DOHH2 (cell line): Measurements from ENCODE around the gene EBF3.

Source experiments
- H3F3A ChIP-seq: fragments of 200-600 bp; sonication (generic), shearing (Covaris generic); 2 replicates; pipeline ENCODE4 v1.6.0; 2016; ENCODE audit warnings: antibody characterized with exemption, mild to moderate bottlenecking; ENCODE audit not compliant: control insufficient read depth, insufficient read depth
- H3K27ac ChIP-seq: fragments of 200-600 bp; sonication (generic); 2 replicates; pipeline ENCODE4 v1.5.1; 2014; ENCODE audit warnings: low read depth, mild to moderate bottlenecking, low read length, moderate library complexity
- H3K27me3 ChIP-seq: fragments of 200-600 bp; sonication (generic); 2 replicates; pipeline ENCODE4 v1.6.1; 2014; ENCODE audit warnings: mild to moderate bottlenecking, low read length, mixed read lengths; ENCODE audit not compliant: control insufficient read depth
- H3K36me3 ChIP-seq: fragments of 200-600 bp; sonication (generic); 2 replicates; pipeline ENCODE4 v1.6.1; 2014; ENCODE audit warnings: mild to moderate bottlenecking, low read length, moderate library complexity, mixed read lengths; ENCODE audit not compliant: control insufficient read depth
- H3K4me1 ChIP-seq: fragments of 200-600 bp; sonication (generic); 2 replicates; pipeline ENCODE4 v1.6.1; 2014; ENCODE audit warnings: mild to moderate bottlenecking, low read length, mixed read lengths; ENCODE audit not compliant: control insufficient read depth
- H3K4me2 ChIP-seq: fragments of 200-600 bp; sonication (generic); 2 replicates; pipeline ENCODE4 v1.6.0; 2014; ENCODE audit warnings: mild to moderate bottlenecking, low read length, moderate library complexity
- H3K4me3 ChIP-seq: fragments of 200-600 bp; sonication (generic); 2 replicates; pipeline ENCODE4 v1.5.1; 2014; ENCODE audit warnings: mild to moderate bottlenecking, low read length, mixed read lengths
- H3K79me2 ChIP-seq: fragments of 200-600 bp; sonication (generic); 2 replicates; pipeline ENCODE4 v1.6.1; 2014; ENCODE audit warnings: mild to moderate bottlenecking, low read length, mixed read lengths; ENCODE audit not compliant: control insufficient read depth
- H3K9me2 ChIP-seq: fragments of 200-600 bp; sonication (generic); replicated peaks from 2 replicates; pipeline ENCODE4 v1.6.1; 2014; ENCODE audit warnings: mild to moderate bottlenecking, low read length, mixed read lengths; ENCODE audit not compliant: control insufficient read depth
- H3K9me3 ChIP-seq: fragments of 200-600 bp; sonication (generic); 2 replicates; pipeline ENCODE4 v1.6.1; 2014; ENCODE audit warnings: antibody characterized with exemption, low read length, mixed read lengths; ENCODE audit not compliant: control insufficient read depth, insufficient read depth
- H4K20me1 ChIP-seq: fragments of 200-600 bp; sonication (generic); 2 replicates; pipeline ENCODE4 v1.6.0; 2014; ENCODE audit warnings: low read depth, mild to moderate bottlenecking, antibody characterized with exemption, low read length, moderate library complexity; ENCODE audit not compliant: control insufficient read depth, insufficient read depth
- CTCF ChIP-seq: fragments of 200-600 bp; sonication (generic); IDR thresholded peaks from one replicate; pipeline ENCODE4 v1.5.1; 2014; ENCODE audit warnings: antibody characterized with exemption, mild to moderate bottlenecking, low read depth, low read length; ENCODE audit not compliant: poor library complexity, severe bottlenecking
- EZH2phosphoT487 ChIP-seq: fragments of 200-600 bp; sonication (generic); IDR thresholded peaks from 2 replicates; pipeline ENCODE4 v1.6.1; 2017; ENCODE audit warnings: borderline replicate concordance, mild to moderate bottlenecking, antibody characterized with exemption, low read length, moderate library complexity, mixed read lengths

The EBF3 gene

GRCh38 chr10:129960481-129961156 is 3.5 kb downstream of the EBF3 start:
- H3K36me3 ChIP-seq: no peaks in the 10 kb centered on the region
- H3K9me3 ChIP-seq: no peaks in the 10 kb centered on the region
- no peak overlapping the region for H3K4me3 ChIP-seq
- H4K20me1 ChIP-seq: no peaks in the 10 kb centered on the region
- peaks cover 16% of the 10 kb centered on the region; the same call in 1 of the 2 replicates for H3K27me3 ChIP-seq
- H3F3A ChIP-seq: no peaks in the 10 kb centered on the region
- no peak overlapping the region for H3K4me2 ChIP-seq
- no peak for TF ChIP-seq EZH2phosphoT487
- no peak for TF ChIP-seq CTCF
- H3K79me2 ChIP-seq: no peaks in the 10 kb centered on the region
- no peak overlapping the region for H3K27ac ChIP-seq
- H3K4me1 ChIP-seq: no peaks in the 10 kb centered on the region
- no peaks in the 10 kb centered on the region for H3K9me2 ChIP-seq

- Histone ChIP-seq H3K27me3 (peaks cover 16% of the 10 kb centered on the region; the same call in 1 of the 2 replicates), H3K4me3 (no peak overlapping the region), H4K20me1 (no peaks in the 10 kb centered on the region), H3K9me2 (no peaks in the 10 kb centered on the region), H3K9me3 (no peaks in the 10 kb centered on the region), H3K36me3 (no peaks in the 10 kb centered on the region), H3K4me1 (no peaks in the 10 kb centered on the region), H3K27ac (no peak overlapping the region), H3K79me2 (no peaks in the 10 kb centered on the region), H3K4me2 (no peak overlapping the region), H3F3A (no peaks in the 10 kb centered on the region)
- no peak for TF ChIP-seq CTCF
- TF ChIP-seq EZH2phosphoT487: no peak
These were observed 4.3 kb downstream of the EBF3 start for GRCh38 chr10:129959544-129960480.

GRCh38 chr10:129958629-129959543 is 5.2 kb downstream of the EBF3 start:
- TF ChIP-seq EZH2phosphoT487 (no peak), CTCF (no peak)
- no peaks in the 10 kb centered on the region for H3K4me1 ChIP-seq
- H3K9me2 ChIP-seq: no peaks in the 10 kb centered on the region
- no peaks in the 10 kb centered on the region for H3K36me3 ChIP-seq
- no peak overlapping the region for H3K4me3 ChIP-seq
- no peaks in the 10 kb centered on the region for H4K20me1 ChIP-seq
- no peak overlapping the region for H3K27ac ChIP-seq
- H3K27me3 ChIP-seq: peaks cover 16% of the 10 kb centered on the region; the same call in 1 of the 2 replicates
- no peaks in the 10 kb centered on the region for H3K79me2 ChIP-seq
- no peaks in the 10 kb centered on the region for H3F3A ChIP-seq
- no peak overlapping the region for H3K4me2 ChIP-seq
- H3K9me3 ChIP-seq: no peaks in the 10 kb centered on the region
